Neural progenitor cell (in vitro differentiated cells): ENCODE results near the gene PDE7B. TPM values are rescaled to one million over a fixed set of nuclear protein-coding genes. Genes with fewer than 3 reads are reported as not detected.

ENCODE experiments used
- DNase-seq: peaks from one replicate; pipeline ENCODE4 v3.0.0-alpha.2; 2016; ENCODE audit warnings: low spot score
- H2AFZ ChIP-seq: fragments of 200-600 bp; sonication (generic); replicated peaks from 2 replicates; pipeline ENCODE4 v1.6.1; 2016; ENCODE audit warnings: antibody characterized with exemption
- H3F3A ChIP-seq: fragments of 200-600 bp; sonication (generic); 2 replicates; pipeline ENCODE4 v1.6.1; 2016; ENCODE audit warnings: antibody characterized with exemption, low read depth
- H3K27ac ChIP-seq: fragments of 200-600 bp; sonication (generic); 2 replicates; pipeline ENCODE4 v1.5.1; 2016; ENCODE audit warnings: mild to moderate bottlenecking
- H3K27me3 ChIP-seq: fragments of 200-600 bp; sonication (generic); 2 replicates; pipeline ENCODE4 v1.6.1; 2016; ENCODE audit warnings: mild to moderate bottlenecking, moderate library complexity
- H3K36me3 ChIP-seq: fragments of 200-600 bp; sonication (generic); 2 replicates; pipeline ENCODE4 v1.5.1; 2016
- H3K4me1 ChIP-seq: fragments of 200-600 bp; sonication (generic); 2 replicates; pipeline ENCODE4 v1.6.1; 2016; ENCODE audit warnings: mixed run types
- H3K4me2 ChIP-seq: fragments of 200-600 bp; sonication (generic); 2 replicates; pipeline ENCODE4 v1.6.1; 2016
- H3K4me3 ChIP-seq: fragments of 200-600 bp; sonication (generic); 2 replicates; pipeline ENCODE4 v1.5.1; 2016
- H3K79me2 ChIP-seq: fragments of 200-600 bp; sonication (generic); 2 replicates; pipeline ENCODE4 v1.6.1; 2016; ENCODE audit warnings: low read depth
- H3K9ac ChIP-seq: fragments of 200-600 bp; sonication (generic); 2 replicates; pipeline ENCODE4 v1.6.1; 2016
- H3K9me3 ChIP-seq: fragments of 200-600 bp; sonication (generic); 2 replicates; pipeline ENCODE4 v1.5.1; 2016; ENCODE audit warnings: low read depth
- H4K20me1 ChIP-seq: fragments of 200-600 bp; sonication (generic); 2 replicates; pipeline ENCODE4 v1.6.1; 2016; ENCODE audit warnings: low read depth
- H3K27ac Mint-ChIP-seq: 3 replicates; pipeline ENCODE4 v1.8.0; 2021; ENCODE audit warnings: mixed read lengths
- H3K27me3 Mint-ChIP-seq: 2 replicates; pipeline ENCODE4 v1.8.0; 2022; ENCODE audit warnings: low read depth, mild to moderate bottlenecking, inconsistent platforms, moderate library complexity, mixed read lengths; ENCODE audit not compliant: insufficient read depth
- H3K36me3 Mint-ChIP-seq: 3 replicates; pipeline ENCODE4 v1.8.0; 2021; ENCODE audit warnings: mixed read lengths
- H3K4me1 Mint-ChIP-seq: 3 replicates; pipeline ENCODE4 v1.8.0; 2021; ENCODE audit warnings: mixed read lengths
- H3K4me3 Mint-ChIP-seq: 3 replicates; pipeline ENCODE4 v1.8.0; 2021; ENCODE audit warnings: mild to moderate bottlenecking, moderate library complexity, mixed read lengths
- H3K9me3 Mint-ChIP-seq: 3 replicates; pipeline ENCODE4 v1.8.0; 2020; ENCODE audit warnings: mixed read lengths
- EZH2 ChIP-seq: fragments of 200-600 bp; sonication (generic); IDR thresholded peaks from 2 replicates; pipeline ENCODE4 v1.6.1; 2017; ENCODE audit warnings: antibody characterized with exemption, mild to moderate bottlenecking, moderate library complexity
- EZH2phosphoT487 ChIP-seq: fragments of 200-600 bp; sonication (generic); IDR thresholded peaks from 2 replicates; pipeline ENCODE4 v1.6.1; 2017; ENCODE audit warnings: antibody characterized with exemption
- total RNA-seq: library from RNA; depleted of rRNA; stranded (reverse); fragments of >200 nt; gene quantifications from 2 replicates; pipeline ENCODE4 v1.2.3, GENCODE V29; 2015; ENCODE audit warnings: low replicate concordance
- TF ChIP-seq, protein P1 (sequence below): fragments of 200-600 bp; sonication (generic); IDR thresholded peaks from 2 replicates; pipeline ENCODE4 v1.5.1; 2017; ENCODE audit warnings: antibody characterized with exemption, mild to moderate bottlenecking

The PDE7B gene
- total RNA-seq, 1 donor from 2014 or later: 0.04 TPM

DNA sequence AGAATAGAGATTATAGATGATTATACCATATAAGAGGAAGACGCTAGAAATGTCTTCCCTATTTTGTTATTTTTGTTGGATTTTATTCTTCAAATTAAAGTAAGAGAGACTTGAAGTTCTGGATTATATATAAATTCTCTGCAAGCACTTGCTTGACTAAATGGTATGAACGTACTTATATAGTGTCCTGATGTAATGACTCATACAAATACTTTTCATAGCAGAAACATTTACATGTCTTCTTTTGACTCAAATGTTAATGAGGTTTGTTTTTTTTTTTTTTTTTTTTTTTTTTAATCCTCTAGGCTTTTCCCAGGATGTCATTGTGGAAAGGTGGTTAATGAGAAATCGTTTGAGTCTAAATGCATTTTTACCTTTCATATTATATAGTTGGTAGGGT is 55.0 kb downstream of the PDE7B start:
- Histone ChIP-seq H3K9ac (no peak overlapping the region), H3K27ac (no peak overlapping the region), H3K79me2 (no peaks in the 10 kb centered on the region), H4K20me1 (no peaks in the 10 kb centered on the region), H3K4me2 (no peak overlapping the region), H3K4me1 (no peaks in the 10 kb centered on the region), H3K9me3 (no peaks in the 10 kb centered on the region), H3K4me3 (no peak overlapping the region), H3F3A (no peaks in the 10 kb centered on the region), H2AFZ (no peak overlapping the region), H3K36me3 (no peaks in the 10 kb centered on the region), H3K27me3 (no peaks in the 10 kb centered on the region)
- no peak for DNase-seq
- Mint-ChIP-seq H3K27me3 (no peaks in the 10 kb centered on the region), H3K4me3 (no peak overlapping the region), H3K4me1 (no peaks in the 10 kb centered on the region), H3K9me3 (no peaks in the 10 kb centered on the region), H3K27ac (no peak overlapping the region), H3K36me3 (no peaks in the 10 kb centered on the region)
- TF ChIP-seq EZH2 (no peak), EZH2phosphoT487 (no peak)
- TF ChIP-seq, protein P1, sequence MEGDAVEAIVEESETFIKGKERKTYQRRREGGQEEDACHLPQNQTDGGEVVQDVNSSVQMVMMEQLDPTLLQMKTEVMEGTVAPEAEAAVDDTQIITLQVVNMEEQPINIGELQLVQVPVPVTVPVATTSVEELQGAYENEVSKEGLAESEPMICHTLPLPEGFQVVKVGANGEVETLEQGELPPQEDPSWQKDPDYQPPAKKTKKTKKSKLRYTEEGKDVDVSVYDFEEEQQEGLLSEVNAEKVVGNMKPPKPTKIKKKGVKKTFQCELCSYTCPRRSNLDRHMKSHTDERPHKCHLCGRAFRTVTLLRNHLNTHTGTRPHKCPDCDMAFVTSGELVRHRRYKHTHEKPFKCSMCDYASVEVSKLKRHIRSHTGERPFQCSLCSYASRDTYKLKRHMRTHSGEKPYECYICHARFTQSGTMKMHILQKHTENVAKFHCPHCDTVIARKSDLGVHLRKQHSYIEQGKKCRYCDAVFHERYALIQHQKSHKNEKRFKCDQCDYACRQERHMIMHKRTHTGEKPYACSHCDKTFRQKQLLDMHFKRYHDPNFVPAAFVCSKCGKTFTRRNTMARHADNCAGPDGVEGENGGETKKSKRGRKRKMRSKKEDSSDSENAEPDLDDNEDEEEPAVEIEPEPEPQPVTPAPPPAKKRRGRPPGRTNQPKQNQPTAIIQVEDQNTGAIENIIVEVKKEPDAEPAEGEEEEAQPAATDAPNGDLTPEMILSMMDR: no peak

DNA sequence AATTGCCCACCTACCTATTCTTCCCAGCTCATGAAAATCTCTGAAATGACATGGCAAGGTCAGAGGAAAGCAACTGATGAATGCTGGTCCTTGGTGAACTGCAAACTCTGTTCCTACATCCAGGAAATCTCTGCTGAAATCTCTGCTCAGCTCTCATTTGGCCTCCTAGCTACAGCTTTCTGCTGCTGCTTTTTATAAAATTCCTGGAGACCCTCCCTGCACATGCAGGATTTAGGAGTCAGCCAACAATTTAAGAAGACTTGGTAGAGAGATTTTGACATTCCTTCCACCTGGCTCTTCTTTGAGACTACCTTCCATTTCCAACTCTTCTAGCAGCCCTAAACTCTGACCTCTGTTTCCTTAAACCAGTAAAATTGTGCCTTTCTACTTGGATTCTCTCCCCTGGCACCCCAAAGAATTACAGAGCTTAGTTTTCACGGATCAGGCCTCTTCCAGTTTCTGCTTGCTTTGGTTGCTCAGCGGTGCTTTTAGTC is 55.5 kb downstream of the PDE7B start:
- peak overlapping the region; percentile 14 for H3K27ac Mint-ChIP-seq
- Histone ChIP-seq H3K27ac (no peak overlapping the region), H3K9me3 (no peaks in the 10 kb centered on the region), H3K27me3 (no peaks in the 10 kb centered on the region), H3K4me1 (no peaks in the 10 kb centered on the region), H3K9ac (no peak overlapping the region), H4K20me1 (no peaks in the 10 kb centered on the region), H3K79me2 (no peaks in the 10 kb centered on the region), H3F3A (no peaks in the 10 kb centered on the region), H3K4me2 (no peak overlapping the region), H3K36me3 (no peaks in the 10 kb centered on the region), H2AFZ (peak overlapping the region; percentile 52), H3K4me3 (no peak overlapping the region)
- no peaks in the 10 kb centered on the region for H3K36me3 Mint-ChIP-seq
- no peaks in the 10 kb centered on the region for H3K27me3 Mint-ChIP-seq
- no peak for DNase-seq
- no peak for TF ChIP-seq EZH2
- H3K4me1 Mint-ChIP-seq: no peaks in the 10 kb centered on the region
- H3K9me3 Mint-ChIP-seq: no peaks in the 10 kb centered on the region
- no peak overlapping the region for H3K4me3 Mint-ChIP-seq

DNA sequence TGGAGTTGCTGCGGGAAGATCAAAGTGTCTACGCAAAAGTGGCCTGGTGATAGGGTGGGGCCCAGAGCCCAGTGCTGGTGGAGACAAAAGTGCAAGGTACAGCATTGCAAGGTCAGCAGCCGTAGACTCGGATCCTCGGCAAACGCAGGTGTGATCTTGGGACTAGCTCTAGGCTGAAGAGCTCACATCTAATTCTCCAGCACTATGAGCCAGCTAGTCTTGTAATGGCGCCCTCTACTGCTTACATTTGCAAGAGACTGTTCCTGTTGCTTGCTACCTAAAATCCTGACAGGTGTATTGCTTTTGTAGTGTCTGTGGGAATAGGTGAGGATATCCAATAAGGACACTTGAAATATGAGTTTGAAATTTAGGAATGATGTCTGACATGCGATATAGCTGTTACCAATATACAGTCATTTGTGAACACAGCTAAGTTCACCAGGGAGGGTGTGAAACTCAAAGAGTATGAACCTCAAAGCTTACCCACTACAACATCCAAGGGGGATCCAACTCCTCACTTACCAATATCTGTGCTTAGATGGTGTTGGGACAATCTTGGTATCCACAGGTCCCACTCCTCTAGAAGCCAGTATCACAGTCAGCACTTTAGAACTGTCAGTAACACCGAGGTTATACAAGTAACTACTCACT is 58.4 kb downstream of the PDE7B start:
- no peak overlapping the region for H3K27ac Mint-ChIP-seq
- Histone ChIP-seq H3K4me3 (no peak overlapping the region), H3K9ac (no peak overlapping the region), H3K79me2 (no peaks in the 10 kb centered on the region), H3K4me2 (no peak overlapping the region), H3K4me1 (no peaks in the 10 kb centered on the region), H2AFZ (no peak overlapping the region), H4K20me1 (no peaks in the 10 kb centered on the region), H3F3A (no peaks in the 10 kb centered on the region), H3K27ac (no peak overlapping the region), H3K27me3 (no peaks in the 10 kb centered on the region), H3K9me3 (no peaks in the 10 kb centered on the region), H3K36me3 (no peaks in the 10 kb centered on the region)
- peak; percentile 84 for DNase-seq
- no peaks in the 10 kb centered on the region for H3K4me1 Mint-ChIP-seq
- H3K4me3 Mint-ChIP-seq: no peak overlapping the region
- no peaks in the 10 kb centered on the region for H3K9me3 Mint-ChIP-seq
- TF ChIP-seq, protein P1: peak; percentile 81
- no peak for TF ChIP-seq EZH2
- TF ChIP-seq EZH2phosphoT487: no peak
- no peaks in the 10 kb centered on the region for H3K36me3 Mint-ChIP-seq
- H3K27me3 Mint-ChIP-seq: no peaks in the 10 kb centered on the region

DNA sequence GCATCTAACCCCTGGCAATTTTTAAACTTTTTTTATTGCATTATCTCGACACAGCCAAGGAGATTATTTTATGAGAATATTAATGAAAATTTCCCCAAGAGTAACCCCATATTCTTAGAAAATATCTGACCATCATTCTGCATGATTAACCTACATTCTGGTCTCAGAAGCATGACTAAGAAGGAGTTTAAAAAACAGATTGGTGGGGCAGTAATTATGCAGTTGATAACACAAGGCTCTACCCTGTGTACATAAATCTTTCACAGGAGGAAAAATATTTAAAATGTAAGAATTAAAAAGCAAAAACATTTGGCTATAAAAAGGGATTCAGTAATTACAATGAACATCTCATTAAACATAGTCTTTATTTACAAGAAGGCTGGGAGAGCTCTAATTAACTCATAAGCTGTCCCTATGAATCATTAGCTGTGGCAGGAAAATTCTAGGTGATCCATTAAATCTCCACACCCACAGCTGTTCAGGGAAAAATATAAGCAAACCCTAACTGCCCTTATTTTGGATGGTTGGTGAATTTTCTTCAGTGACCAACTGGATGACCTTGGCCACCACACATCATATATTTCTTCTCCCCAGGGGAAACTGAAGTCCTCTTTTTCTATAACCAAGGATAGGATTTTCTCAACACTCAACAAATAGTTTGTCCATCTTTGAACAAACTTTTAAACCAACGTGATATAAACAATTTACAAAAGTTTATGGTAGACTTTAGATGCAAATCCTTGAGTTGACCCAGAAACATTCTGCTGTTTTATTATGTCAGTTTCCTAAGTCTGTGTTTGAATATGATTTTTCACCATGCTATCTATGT is 59.5 kb downstream of the PDE7B start:
- Histone ChIP-seq H3K27me3 (no peaks in the 10 kb centered on the region), H3K27ac (no peak overlapping the region), H3K4me3 (no peak overlapping the region), H3K36me3 (no peaks in the 10 kb centered on the region), H3K4me1 (no peaks in the 10 kb centered on the region), H3K9me3 (no peaks in the 10 kb centered on the region), H4K20me1 (no peaks in the 10 kb centered on the region), H3K79me2 (no peaks in the 10 kb centered on the region), H3F3A (no peaks in the 10 kb centered on the region), H3K4me2 (no peak overlapping the region), H3K9ac (no peak overlapping the region), H2AFZ (no peak overlapping the region)
- Mint-ChIP-seq H3K36me3 (no peaks in the 10 kb centered on the region), H3K4me1 (no peaks in the 10 kb centered on the region), H3K27ac (no peak overlapping the region), H3K4me3 (no peak overlapping the region), H3K9me3 (no peaks in the 10 kb centered on the region), H3K27me3 (no peaks in the 10 kb centered on the region)
- TF ChIP-seq EZH2phosphoT487: no peak
- TF ChIP-seq, protein P1: no peak
- TF ChIP-seq EZH2: no peak
- DNase-seq: no peak
